HepG2 (cell line): ENCODE measurements around the gene CFAP43. TPM values are rescaled to one million over a fixed set of nuclear protein-coding genes. Genes with fewer than 3 reads are reported as not detected.

Source experiments
- ATRX ChIP-seq: sonication (generic); formaldehyde crosslinking; IDR thresholded peaks from 2 replicates; pipeline ENCODE4 v1.4.0; 2020; ENCODE audit warnings: missing genetic modification reagents, borderline replicate concordance
- CCDC6 ChIP-seq: sonication (generic); formaldehyde crosslinking; IDR thresholded peaks from 2 replicates; pipeline ENCODE4 v1.8.1; 2022; ENCODE audit warnings: mild to moderate bottlenecking, missing genetic modification reagents, moderate library complexity
- FOXA3 ChIP-seq: IDR thresholded peaks from 2 replicates; pipeline ENCODE4 v1.6.1; 2016; ENCODE audit warnings: missing genetic modification reagents, missing compliant biosample characterization
- HOXA3 ChIP-seq: sonication (generic); formaldehyde crosslinking; IDR thresholded peaks from 2 replicates; pipeline ENCODE4 v1.5.0; 2020; ENCODE audit warnings: missing genetic modification reagents
- KMT2B ChIP-seq: IDR thresholded peaks from 2 replicates; pipeline ENCODE4 v1.6.1; 2016; ENCODE audit warnings: missing genetic modification reagents, missing compliant biosample characterization
- NCOA1 ChIP-seq: sonication (generic); formaldehyde crosslinking; IDR thresholded peaks from 2 replicates; pipeline ENCODE4 v1.9.0; 2021; ENCODE audit warnings: missing genetic modification reagents
- NFE2L1 ChIP-seq: sonication (generic); formaldehyde crosslinking; IDR thresholded peaks from 2 replicates; pipeline ENCODE4 v1.4.0; 2020; ENCODE audit warnings: missing genetic modification reagents, mild to moderate bottlenecking, borderline replicate concordance
- NPAS2 ChIP-seq: sonication (generic); formaldehyde crosslinking; IDR thresholded peaks from 2 replicates; pipeline ENCODE4 v1.8.0; 2022; ENCODE audit warnings: mild to moderate bottlenecking, missing genetic modification reagents, borderline replicate concordance
- NR2C2 ChIP-seq: sonication (generic); formaldehyde crosslinking; IDR thresholded peaks from 2 replicates; pipeline ENCODE4 v1.4.0; 2020; ENCODE audit warnings: missing genetic modification reagents, mild to moderate bottlenecking, moderate library complexity, borderline replicate concordance
- PRMT3 ChIP-seq: sonication (generic); formaldehyde crosslinking; IDR thresholded peaks from 2 replicates; pipeline ENCODE4 v1.8.1; 2022; ENCODE audit warnings: low read depth, mild to moderate bottlenecking, moderate library complexity, missing genetic modification reagents, borderline replicate concordance
- SIN3A ChIP-seq: IDR thresholded peaks from 2 replicates; pipeline ENCODE4 v1.6.1; 2011; ENCODE audit warnings: low read depth, mild to moderate bottlenecking, control low read depth, low read length, borderline replicate concordance
- SOX6 ChIP-seq, 2 experiments: fragments of 450-650 bp in 1 of 2; sonication (generic) in 1 of 2; formaldehyde crosslinking in 1 of 2; IDR thresholded peaks; 2 replicates each; pipeline versions ENCODE4 v1.4.0 to v1.6.1; 2017 to 2020; ENCODE audit warnings: antibody characterized with exemption in 1 of 2, mild to moderate bottlenecking in 1 of 2, missing genetic modification reagents in 1 of 2
- STAT5B ChIP-seq: sonication (generic); formaldehyde crosslinking; IDR thresholded peaks from 2 replicates; pipeline ENCODE4 v1.4.0; 2020; ENCODE audit warnings: missing genetic modification reagents
- SUZ12 ChIP-seq: fragments of 150-350 bp; IDR thresholded peaks from 2 replicates; pipeline ENCODE4 v1.6.1; 2014; ENCODE audit warnings: low read depth, low read length
- TGIF2 ChIP-seq: IDR thresholded peaks from 2 replicates; pipeline ENCODE4 v1.6.1; 2016; ENCODE audit warnings: control low read depth, missing compliant biosample characterization
- ZBTB7A ChIP-seq: sonication (generic); formaldehyde crosslinking; IDR thresholded peaks from 2 replicates; pipeline ENCODE4 v1.8.0; 2022; ENCODE audit warnings: mild to moderate bottlenecking, missing genetic modification reagents
- ZFP36L2 ChIP-seq: sonication (generic); formaldehyde crosslinking; IDR thresholded peaks from 2 replicates; pipeline ENCODE4 v1.4.0; 2020; ENCODE audit warnings: missing genetic modification reagents
- ZIK1 ChIP-seq: sonication (generic); formaldehyde crosslinking; IDR thresholded peaks from 2 replicates; pipeline ENCODE4 v1.5.0; 2020; ENCODE audit warnings: mild to moderate bottlenecking, low read depth, missing genetic modification reagents, borderline replicate concordance
- ZNF354B ChIP-seq: sonication (generic); formaldehyde crosslinking; IDR thresholded peaks from 2 replicates; pipeline ENCODE4 v1.8.0; 2022; ENCODE audit warnings: mild to moderate bottlenecking, missing genetic modification reagents
- ZNF441 ChIP-seq: sonication (generic); formaldehyde crosslinking; IDR thresholded peaks from 2 replicates; pipeline ENCODE4 v1.7.0; 2021; ENCODE audit warnings: missing genetic modification reagents, borderline replicate concordance
- ZNF564 ChIP-seq: sonication (generic); formaldehyde crosslinking; IDR thresholded peaks from 2 replicates; pipeline ENCODE4 v1.8.1; 2023; ENCODE audit warnings: mild to moderate bottlenecking, missing genetic modification reagents
- ZNF615 ChIP-seq: sonication (generic); formaldehyde crosslinking; IDR thresholded peaks from 2 replicates; pipeline ENCODE4 v1.5.0; 2020; ENCODE audit warnings: mild to moderate bottlenecking, missing genetic modification reagents, borderline replicate concordance
- ZNF670 ChIP-seq: sonication (generic); formaldehyde crosslinking; IDR thresholded peaks from 2 replicates; pipeline ENCODE4 v1.8.0; 2022; ENCODE audit warnings: mild to moderate bottlenecking, missing genetic modification reagents, borderline replicate concordance
- ZNF781 ChIP-seq: sonication (generic); formaldehyde crosslinking; IDR thresholded peaks from 2 replicates; pipeline ENCODE4 v1.5.1; 2020; ENCODE audit warnings: borderline replicate concordance, mild to moderate bottlenecking, missing genetic modification reagents; ENCODE audit errors: not compliant biosample characterization
- ZZZ3 ChIP-seq: sonication (generic); formaldehyde crosslinking; IDR thresholded peaks from 2 replicates; pipeline ENCODE4 v1.4.0; 2020; ENCODE audit warnings: missing genetic modification reagents, mild to moderate bottlenecking, borderline replicate concordance
- polyA plus RNA-seq, 8 experiments: library from polyadenylated mRNA; depleted of rRNA in 3 of 8; stranded (reverse) in 7 of 8; unstranded in 1 of 8; fragments of >200 nt; fragmentation: Illumina TruSeq in 4 of 8; extraction: Trizol in 4 of 8; gene quantifications; 2 replicates each; pipeline versions ENCODE4 v1.2.1 to v1.2.3, GENCODE V29; 2011 to 2016; ENCODE audit warnings: low read depth in 4 of 8, missing spikeins in 1 of 8, mixed read lengths in 1 of 8; ENCODE audit not compliant: insufficient read depth in 1 of 8
- total RNA-seq, 5 experiments: library from RNA; depleted of rRNA; stranded (reverse); fragments of >200 nt; fragmentation: Illumina TruSeq; extraction: Trizol; gene quantifications; 2 replicates each; pipeline ENCODE4 v1.2.3, GENCODE V29; 2016; ENCODE audit warnings: low read depth in 1 of 5
- TF ChIP-seq, protein P1 (sequence below): sonication (generic); formaldehyde crosslinking; IDR thresholded peaks from 2 replicates; pipeline ENCODE4 v1.5.0; 2020; ENCODE audit warnings: mild to moderate bottlenecking, missing genetic modification reagents, borderline replicate concordance
- TF ChIP-seq, protein P2 (sequence below): sonication (generic); formaldehyde crosslinking; IDR thresholded peaks from 2 replicates; pipeline ENCODE4 v1.5.0; 2020; ENCODE audit warnings: missing genetic modification reagents, mild to moderate bottlenecking, borderline replicate concordance
- TF ChIP-seq, protein P3 (sequence below): IDR thresholded peaks from 2 replicates; pipeline ENCODE4 v1.6.1; 2012; ENCODE audit warnings: inconsistent platforms

Gene CFAP43
- total and polyA plus RNA-seq, 2 of the 13 experiments (the other 11 are each of a cell fraction or from before 2014, with no cell fraction given), result 0.24 to 0.38 TPM

DNA sequence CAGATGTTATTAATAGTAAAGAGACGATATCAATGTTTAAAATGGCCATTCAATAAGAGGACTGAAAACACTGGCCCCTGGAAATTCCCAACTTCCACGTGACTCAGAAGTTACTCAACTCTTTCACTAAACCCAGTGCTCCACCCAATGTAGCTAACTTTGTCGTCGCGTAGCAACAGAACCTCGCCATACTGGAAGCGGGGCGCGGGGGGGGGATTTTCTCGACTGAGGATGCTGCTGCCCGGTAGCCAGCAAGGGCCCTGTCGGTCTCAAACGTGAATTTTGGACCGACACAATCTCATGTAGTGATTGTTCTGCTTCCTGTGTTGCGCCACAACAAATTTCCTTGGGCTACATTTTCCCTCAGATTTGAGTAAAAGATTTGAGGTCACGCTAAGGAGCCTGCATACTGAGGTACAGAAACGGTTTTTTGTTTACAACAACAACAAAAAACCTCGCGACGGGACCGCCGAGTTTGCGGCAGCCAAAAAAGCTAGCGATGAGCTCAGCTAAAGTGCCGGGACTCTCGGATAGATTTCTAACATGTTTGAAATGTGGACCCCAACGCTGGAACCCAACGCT is 111.2 kb downstream of the CFAP43 start (continued):
- TF ChIP-seq, protein P1, sequence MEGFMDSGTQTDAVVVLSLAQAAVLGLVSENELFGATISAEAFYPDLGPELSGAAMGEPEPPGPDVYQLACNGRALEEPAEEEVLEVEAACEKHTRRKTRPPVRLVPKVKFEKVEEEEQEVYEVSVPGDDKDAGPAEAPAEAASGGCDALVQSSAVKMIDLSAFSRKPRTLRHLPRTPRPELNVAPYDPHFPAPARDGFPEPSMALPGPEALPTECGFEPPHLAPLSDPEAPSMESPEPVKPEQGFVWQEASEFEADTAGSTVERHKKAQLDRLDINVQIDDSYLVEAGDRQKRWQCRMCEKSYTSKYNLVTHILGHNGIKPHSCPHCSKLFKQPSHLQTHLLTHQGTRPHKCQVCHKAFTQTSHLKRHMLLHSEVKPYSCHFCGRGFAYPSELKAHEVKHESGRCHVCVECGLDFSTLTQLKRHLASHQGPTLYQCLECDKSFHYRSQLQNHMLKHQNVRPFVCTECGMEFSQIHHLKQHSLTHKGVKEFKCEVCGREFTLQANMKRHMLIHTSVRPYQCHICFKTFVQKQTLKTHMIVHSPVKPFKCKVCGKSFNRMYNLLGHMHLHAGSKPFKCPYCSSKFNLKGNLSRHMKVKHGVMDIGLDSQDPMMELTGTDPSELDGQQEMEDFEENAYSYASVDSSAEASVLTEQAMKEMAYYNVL (CRISPR knock-in tag), result no peak
- TF ChIP-seq STAT5B (CRISPR knock-in tag), result no peak
- TF ChIP-seq ZNF441 (CRISPR knock-in tag), result 0 out of 2 replicates have a peak, but pooled peaks have one; percentile 30
- no peak for TF ChIP-seq ATRX (CRISPR knock-in tag)
- TF ChIP-seq ZNF670, result no peak
- TF ChIP-seq ZFP36L2 (CRISPR knock-in tag), result no peak
- peak; percentile 69 for TF ChIP-seq ZNF781 (CRISPR knock-in tag)
- no peak for TF ChIP-seq NCOA1 (CRISPR knock-in tag)
- TF ChIP-seq PRMT3 (CRISPR knock-in tag), result 0 out of 2 replicates have a peak, but pooled peaks have one; percentile 54
- TF ChIP-seq ZZZ3 (CRISPR knock-in tag), result no peak
- no peak for TF ChIP-seq SUZ12
- TF ChIP-seq HOXA3 (CRISPR knock-in tag), result no peak; the same call in 1 of the 2 replicates
- peak; percentile 73; the same call in 1 of the 2 replicates for TF ChIP-seq SIN3A
- TF ChIP-seq ZNF354B, result no peak
- no peak for TF ChIP-seq NR2C2 (CRISPR knock-in tag)
- no peak for TF ChIP-seq SOX6 (IDR thresholded peaks at IDR 0.05)
- TF ChIP-seq SOX6 (CRISPR knock-in tag; IDR thresholded peaks at IDR 0.05), result peak; percentile 37
- 0 out of 2 replicates have a peak, but pooled peaks have one; percentile 28 for TF ChIP-seq CCDC6 (CRISPR knock-in tag)
- TF ChIP-seq, protein P2, sequence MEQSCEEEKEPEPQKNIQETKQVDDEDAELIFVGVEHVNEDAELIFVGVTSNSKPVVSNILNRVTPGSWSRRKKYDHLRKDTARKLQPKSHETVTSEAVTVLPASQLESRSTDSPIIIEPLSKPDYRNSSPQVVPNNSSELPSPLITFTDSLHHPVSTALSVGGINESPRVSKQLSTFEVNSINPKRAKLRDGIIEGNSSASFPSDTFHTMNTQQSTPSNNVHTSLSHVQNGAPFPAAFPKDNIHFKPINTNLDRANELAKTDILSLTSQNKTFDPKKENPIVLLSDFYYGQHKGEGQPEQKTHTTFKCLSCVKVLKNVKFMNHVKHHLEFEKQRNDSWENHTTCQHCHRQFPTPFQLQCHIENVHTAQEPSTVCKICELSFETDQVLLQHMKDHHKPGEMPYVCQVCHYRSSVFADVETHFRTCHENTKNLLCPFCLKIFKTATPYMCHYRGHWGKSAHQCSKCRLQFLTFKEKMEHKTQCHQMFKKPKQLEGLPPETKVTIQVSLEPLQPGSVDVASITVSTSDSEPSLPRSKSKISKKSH (CRISPR knock-in tag), result no peak
- TF ChIP-seq KMT2B, result no peak; the same call in 1 of the 2 replicates
- 0 out of 2 replicates have a peak, but pooled peaks have one; percentile 54 for TF ChIP-seq ZNF564 (CRISPR knock-in tag)
- no peak for TF ChIP-seq NPAS2 (CRISPR knock-in tag)
- no peak for TF ChIP-seq ZNF615
- no peak for TF ChIP-seq NFE2L1 (CRISPR knock-in tag)
- TF ChIP-seq ZIK1 (CRISPR knock-in tag), result no peak
- peak; percentile 34; the same call in 1 of the 2 replicates for TF ChIP-seq ZBTB7A
- no peak for TF ChIP-seq FOXA3 (CRISPR knock-in tag)
- TF ChIP-seq TGIF2 (CRISPR knock-in tag), result peak; percentile 44
- TF ChIP-seq, protein P3, sequence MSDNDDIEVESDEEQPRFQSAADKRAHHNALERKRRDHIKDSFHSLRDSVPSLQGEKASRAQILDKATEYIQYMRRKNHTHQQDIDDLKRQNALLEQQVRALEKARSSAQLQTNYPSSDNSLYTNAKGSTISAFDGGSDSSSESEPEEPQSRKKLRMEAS, result peak; percentile 40; the same call in 1 of the 2 replicates
